Panc1 (cell line): ENCODE data around the gene XIRP2.

Experiments
- POLR2AphosphoS5 ChIP-seq: IDR thresholded peaks from 2 replicates; pipeline ENCODE4 v1.6.1; 2012; ENCODE audit warnings: mild to moderate bottlenecking, low read depth, low read length, moderate library complexity
- REST ChIP-seq, 2 experiments: IDR thresholded peaks; 2 replicates each; pipeline ENCODE4 v1.6.1; 2011 to 2012; ENCODE audit warnings: low read depth in 2 of 2, control low read depth in 1 of 2, low read length in 1 of 2, mild to moderate bottlenecking in 1 of 2, moderate library complexity in 1 of 2; ENCODE audit not compliant: insufficient read depth in 1 of 2
- SIN3A ChIP-seq: IDR thresholded peaks from 2 replicates; pipeline ENCODE4 v1.6.1; 2012; ENCODE audit warnings: low read depth, mild to moderate bottlenecking, low read length, moderate library complexity, borderline replicate concordance; ENCODE audit not compliant: insufficient read depth
- TF ChIP-seq, protein P1 (sequence below): fragments of 450-650 bp; IDR thresholded peaks from 2 replicates; pipeline ENCODE4 v1.5.1; 2017; ENCODE audit warnings: mild to moderate bottlenecking

GRCh38 chr2:166841679-166842078, 46.6 kb upstream of the XIRP2 start:
- TF ChIP-seq, protein P1, sequence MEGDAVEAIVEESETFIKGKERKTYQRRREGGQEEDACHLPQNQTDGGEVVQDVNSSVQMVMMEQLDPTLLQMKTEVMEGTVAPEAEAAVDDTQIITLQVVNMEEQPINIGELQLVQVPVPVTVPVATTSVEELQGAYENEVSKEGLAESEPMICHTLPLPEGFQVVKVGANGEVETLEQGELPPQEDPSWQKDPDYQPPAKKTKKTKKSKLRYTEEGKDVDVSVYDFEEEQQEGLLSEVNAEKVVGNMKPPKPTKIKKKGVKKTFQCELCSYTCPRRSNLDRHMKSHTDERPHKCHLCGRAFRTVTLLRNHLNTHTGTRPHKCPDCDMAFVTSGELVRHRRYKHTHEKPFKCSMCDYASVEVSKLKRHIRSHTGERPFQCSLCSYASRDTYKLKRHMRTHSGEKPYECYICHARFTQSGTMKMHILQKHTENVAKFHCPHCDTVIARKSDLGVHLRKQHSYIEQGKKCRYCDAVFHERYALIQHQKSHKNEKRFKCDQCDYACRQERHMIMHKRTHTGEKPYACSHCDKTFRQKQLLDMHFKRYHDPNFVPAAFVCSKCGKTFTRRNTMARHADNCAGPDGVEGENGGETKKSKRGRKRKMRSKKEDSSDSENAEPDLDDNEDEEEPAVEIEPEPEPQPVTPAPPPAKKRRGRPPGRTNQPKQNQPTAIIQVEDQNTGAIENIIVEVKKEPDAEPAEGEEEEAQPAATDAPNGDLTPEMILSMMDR = no peak
- TF ChIP-seq POLR2AphosphoS5 (no peak), REST (IDR thresholded peaks at IDR 0.05; ENCODE audit: insufficient read depth in 1 of 2, low read depth in 2 of 2, low read length in 1 of 2) (no peak), SIN3A (no peak)
